HepG2 (cell line): ENCODE results near the gene SNCA.

Source experiments
- AHR ChIP-seq: IDR thresholded peaks from 2 replicates; pipeline ENCODE4 v1.6.1; 2018; ENCODE audit warnings: missing genetic modification reagents, missing compliant biosample characterization
- ATF1 ChIP-seq: IDR thresholded peaks from 2 replicates; pipeline ENCODE4 v1.6.1; 2016; ENCODE audit warnings: mild to moderate bottlenecking, control low read depth
- EHMT2 ChIP-seq: fragments of 200-600 bp; sonication (generic); IDR thresholded peaks from 2 replicates; pipeline ENCODE4 v1.7.0; 2017; ENCODE audit warnings: antibody characterized with exemption, low read depth, low read length, borderline replicate concordance
- FOXM1 ChIP-seq: sonication (generic); formaldehyde crosslinking; IDR thresholded peaks from 2 replicates; pipeline ENCODE4 v1.5.0; 2020; ENCODE audit warnings: missing genetic modification reagents
- MAX ChIP-seq: IDR thresholded peaks from 2 replicates; pipeline ENCODE4 v1.6.1; 2012; ENCODE audit warnings: inconsistent platforms
- MYC ChIP-seq: sonication (generic); formaldehyde crosslinking; IDR thresholded peaks from 2 replicates; pipeline ENCODE4 v1.9.0; 2021; ENCODE audit warnings: missing genetic modification reagents, borderline replicate concordance
- MZF1 ChIP-seq: sonication (generic); formaldehyde crosslinking; IDR thresholded peaks from 2 replicates; pipeline ENCODE4 v1.8.1; 2023; ENCODE audit warnings: mild to moderate bottlenecking, missing genetic modification reagents, borderline replicate concordance
- NR2F2 ChIP-seq: IDR thresholded peaks from 2 replicates; pipeline ENCODE4 v1.6.1; 2012; ENCODE audit warnings: low read depth, inconsistent platforms, borderline replicate concordance
- ZNF230 ChIP-seq: sonication (generic); formaldehyde crosslinking; IDR thresholded peaks from 2 replicates; pipeline ENCODE4 v1.4.0; 2020; ENCODE audit warnings: mild to moderate bottlenecking, missing genetic modification reagents
- ZNF234 ChIP-seq: sonication (generic); formaldehyde crosslinking; conservative IDR thresholded peaks from 2 replicates; pipeline ENCODE4 v1.5.1; 2020; ENCODE audit warnings: mild to moderate bottlenecking, missing genetic modification reagents

DNA sequence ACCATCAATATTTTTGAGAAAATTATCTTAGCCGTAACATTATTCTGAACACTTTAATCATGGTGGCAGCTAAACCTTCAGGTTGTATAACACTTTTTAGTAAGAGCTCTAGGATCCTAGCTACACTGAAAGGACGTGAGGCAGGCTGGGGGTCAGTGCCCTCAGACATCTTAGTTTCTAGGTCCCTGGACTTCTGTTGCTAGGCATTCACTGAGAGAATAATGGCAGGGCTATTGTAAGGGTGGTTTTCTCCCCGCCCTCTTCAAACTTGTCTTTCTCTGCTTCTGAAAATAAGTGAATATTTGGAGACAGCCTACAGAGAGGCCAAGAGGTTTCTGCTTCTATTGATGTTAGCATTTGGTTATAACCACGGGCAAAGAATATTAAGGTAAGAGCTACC is 42.3 kb upstream of the SNCA start:
- TF ChIP-seq FOXM1 (CRISPR knock-in tag) (no peak), MAX (no peak), AHR (CRISPR knock-in tag) (no peak), ZNF230 (CRISPR knock-in tag) (no peak), NR2F2 (no peak), ATF1 (no peak), ZNF234 (no peak), MYC (CRISPR knock-in tag) (no peak), EHMT2 (no peak), MZF1 (CRISPR knock-in tag) (no peak)
